ENCODE data around the gene FIGLA. TPM values are rescaled to one million over a fixed set of nuclear protein-coding genes. Genes with fewer than 3 reads are reported as not detected.

The FIGLA gene
- total and polyA plus RNA-seq, 2 of the 8 experiments (the other 6 are each of a cell fraction or from before 2014, with no cell fraction given), result not detected

- Histone ChIP-seq H2BK120ac (replicated peaks; ENCODE audit: low read depth, low read length) (no peak overlapping the region), H2BK20ac (ENCODE audit: low read length) (no peak overlapping the region), H2AK5ac (ENCODE audit: low read depth, low read length) (no peak overlapping the region), H3K9ac (replicated peaks in 1 of 4; ENCODE audit: extremely low read depth in 1 of 4, low read depth in 3 of 4, low read length in 3 of 4) (no peak overlapping the region), H4K8ac (ENCODE audit: extremely low read depth, insufficient read depth, low read length) (no peak overlapping the region), H3K4me2 (ENCODE audit: insufficient read depth in 1 of 2, low read depth in 2 of 2, low read length in 2 of 2) (no peak overlapping the region), H3K27me3 (replicated peaks in 1 of 4; ENCODE audit: control insufficient read depth in 3 of 4, extremely low read depth in 1 of 4, insufficient read depth in 3 of 4, low read length in 3 of 4) (no peaks in the 10 kb centered on the region), H3K56ac (replicated peaks; ENCODE audit: insufficient read length, low read depth, low read length) (no peak overlapping the region), H4K91ac (replicated peaks; ENCODE audit: insufficient read length, low read length) (no peak overlapping the region), H3K23me2 (ENCODE audit: low read depth, low read length) (peaks cover 2% of the 10 kb centered on the region; the same call in 1 of the 2 replicates), H3K4me3 (ENCODE audit: extremely low read depth in 1 of 4, insufficient read depth in 2 of 4, low read depth in 3 of 4, low read length in 4 of 4) (no peak overlapping the region), H3K14ac (ENCODE audit: insufficient read length) (no peak overlapping the region), H3K18ac (ENCODE audit: extremely low read depth, low read length) (no peak overlapping the region), H4K5ac (ENCODE audit: insufficient read length, low read depth, low read length) (no peak overlapping the region), H2BK12ac (ENCODE audit: low read depth, low read length) (no peak overlapping the region), H3K79me2 (ENCODE audit: control insufficient read depth in 1 of 2, insufficient read depth in 2 of 2, low read length in 2 of 2) (peaks cover 25 to 97% of the 10 kb centered on the region in 2 experiments), H3K4ac (replicated peaks; ENCODE audit: insufficient read length, low read depth, low read length) (no peak overlapping the region), H3K23ac (ENCODE audit: insufficient read length) (no peak overlapping the region), H3K4me1 (replicated peaks in 1 of 4; ENCODE audit: control insufficient read depth in 3 of 4, insufficient read depth in 4 of 4, low read length in 3 of 4) (peaks cover 1 to 21% (median 9%) of the 10 kb centered on the region in 4 experiments; a peak in 6 of 7 replicates), H4K20me1 (replicated peaks in 1 of 2; ENCODE audit: control insufficient read depth in 1 of 2, insufficient read depth in 2 of 2, low read length in 2 of 2) (peaks cover 24 to 37% of the 10 kb centered on the region in 2 experiments), H2BK15ac (ENCODE audit: low read length) (no peak overlapping the region), H3K79me1 (ENCODE audit: low read depth, low read length) (peaks cover 28% of the 10 kb centered on the region), H2BK5ac (ENCODE audit: low read depth, low read length) (no peak overlapping the region), H2AFZ (ENCODE audit: low read length) (no peak overlapping the region), H3K9me3 (ENCODE audit: insufficient read depth in 2 of 2, low read depth in 1 of 2, low read length in 1 of 2) (peaks cover 0 to 4% of the 10 kb centered on the region in 2 experiments; a peak in 1 of 4 replicates), H3K27ac (ENCODE audit: low read depth, low read length) (no peak overlapping the region), H3K36me3 (ENCODE audit: control insufficient read depth in 2 of 4, insufficient read depth in 4 of 4, low read length in 3 of 4) (no peaks in the 10 kb centered on the region; a peak in 1 of 8 replicates)
- POLR2A ChIA-PET (ENCODE audit: partially characterized antibody), result interaction anchor here (0.8 to 2.8 kb wide), 4 partner anchors 10 to 16 kb away, joined by 3 to 7 read pairs (median 4); partner anchors contain the start of gene ADD2
- FAIRE-seq (no peak), DNase-seq (ENCODE audit: low read depth in 1 of 2, low spot score in 2 of 2) (no peak)
- 87% methylated on average over 4 of the region's 4 CpGs; no CpG with 5 or more reads in 1 of the 2 experiments for WGBS, 2 experiments (ENCODE audit: extremely low coverage in 1 of 2, insufficient coverage in 1 of 2, insufficient read length in 1 of 2, insufficient replicate concordance in 2 of 2, low coverage in 1 of 2, low lambda C conversion rate in 2 of 2, missing lambda C conversion rate in 1 of 2)
- CTCF ChIA-PET (ENCODE audit: partially characterized antibody), result interaction anchor here (1.0 to 1.9 kb wide), 3 partner anchors 14 to 33 kb away, joined by 3 to 6 read pairs (median 4); partner anchors contain the start of gene ADD2
- TF ChIP-seq JUN (IDR thresholded peaks at IDR 0.05; ENCODE audit: low read depth, low read length) (no peak), SP2 (IDR thresholded peaks at IDR 0.05; ENCODE audit: low read length) (no peak), HDAC2 (IDR thresholded peaks at IDR 0.05; ENCODE audit: borderline replicate concordance in 1 of 2, low read depth in 2 of 2, low read length in 2 of 2) (no peak), NANOG (IDR thresholded peaks at IDR 0.05; ENCODE audit: insufficient read depth, low read depth, low read length, poor library complexity, severe bottlenecking) (no peak), HDAC6 (IDR thresholded peaks at IDR 0.05; ENCODE audit: low read depth, low read length) (no peak), ZNF274 (IDR thresholded peaks at IDR 0.05; ENCODE audit: borderline replicate concordance, extremely low read depth, low read length) (no peak), RXRA (IDR thresholded peaks at IDR 0.05; ENCODE audit: insufficient read depth, low read depth, low read length) (no peak), CHD2 (IDR thresholded peaks at IDR 0.05; ENCODE audit: low read length) (no peak), SP4 (IDR thresholded peaks at IDR 0.05; ENCODE audit: low read length) (no peak), JUND (IDR thresholded peaks at IDR 0.05; ENCODE audit: low read length) (no peak), EGR1 (IDR thresholded peaks at IDR 0.05; ENCODE audit: borderline replicate concordance, low read depth, low read length) (no peak), POU5F1 (IDR thresholded peaks at IDR 0.05; ENCODE audit: low read depth, low read length) (no peak), SRF (IDR thresholded peaks at IDR 0.05; ENCODE audit: low read depth, low read length) (no peak), RFX5 (IDR thresholded peaks at IDR 0.05; ENCODE audit: borderline replicate concordance, low read depth, low read length) (no peak)
These were observed 38.6 kb downstream of the FIGLA start for GRCh38 chr2:70751881-70752280.
